T-helper 1 cell (primary cell): ENCODE data around the gene CLMP.

ENCODE experiments used
- DNase-seq, 5 donors: peaks; one replicate each; pipeline ENCODE4 v3.0.0-alpha.2; 2012 to 2020

CLMP gene

GRCh38 chr11:123187665-123188507, 7.2 kb downstream of the CLMP start:
- no peak for DNase-seq

GRCh38 chr11:123187248-123187647, 7.8 kb downstream of the CLMP start:
- DNase-seq, result no peak

GRCh38 chr11:123186286-123186685, 8.8 kb downstream of the CLMP start:
- no peak for DNase-seq

- DNase-seq, result no peak
Observed at GRCh38 chr11:123185326-123185725, 9.7 kb downstream of the CLMP start.

- DNase-seq, result no peak
Observed at GRCh38 chr11:123184531-123184930, 10.5 kb downstream of the CLMP start.

- DNase-seq, result peak in 1 of 5 donors; percentile 6
Observed at GRCh38 chr11:123183391-123184099, 11.5 kb downstream of the CLMP start.

GRCh38 chr11:123181767-123182500, 13.1 kb downstream of the CLMP start:
- no peak for DNase-seq

GRCh38 chr11:123181075-123181474, 14.0 kb downstream of the CLMP start:
- DNase-seq, result no peak

GRCh38 chr11:123180574-123180973, 14.5 kb downstream of the CLMP start:
- no peak for DNase-seq

- no peak for DNase-seq
Observed at GRCh38 chr11:123180166-123180565, 14.9 kb downstream of the CLMP start.

- DNase-seq, result no peak
Observed at GRCh38 chr11:123179586-123179985, 15.5 kb downstream of the CLMP start.

GRCh38 chr11:123178186-123178585, 16.9 kb downstream of the CLMP start:
- no peak for DNase-seq

GRCh38 chr11:123176785-123177184, 18.3 kb downstream of the CLMP start:
- no peak for DNase-seq

- DNase-seq, result no peak
Observed at GRCh38 chr11:123174196-123175183, 20.6 kb downstream of the CLMP start.

- DNase-seq, result no peak
Observed at GRCh38 chr11:123173856-123174186, 21.2 kb downstream of the CLMP start.

- DNase-seq, result no peak
Observed at GRCh38 chr11:123173040-123173855, 21.8 kb downstream of the CLMP start.

- DNase-seq, result no peak
Observed at GRCh38 chr11:123170929-123171328, 24.1 kb downstream of the CLMP start.

- DNase-seq, result no peak
Observed at GRCh38 chr11:123169821-123170220, 25.2 kb downstream of the CLMP start.

GRCh38 chr11:123168955-123169484, 26.0 kb downstream of the CLMP start:
- no peak for DNase-seq

GRCh38 chr11:123168241-123168640, 26.8 kb downstream of the CLMP start:
- DNase-seq, result no peak

GRCh38 chr11:123166071-123166559, 28.9 kb downstream of the CLMP start:
- no peak for DNase-seq
